Superior temporal gyrus (tissue), 1 donor: ENCODE measurements around the gene NECAB2.

ENCODE experiments used
- DNase-seq: peaks from one replicate; pipeline ENCODE4 v3.0.0-alpha.2; 2016; ENCODE audit errors: extremely low spot score

The NECAB2 gene

DNA sequence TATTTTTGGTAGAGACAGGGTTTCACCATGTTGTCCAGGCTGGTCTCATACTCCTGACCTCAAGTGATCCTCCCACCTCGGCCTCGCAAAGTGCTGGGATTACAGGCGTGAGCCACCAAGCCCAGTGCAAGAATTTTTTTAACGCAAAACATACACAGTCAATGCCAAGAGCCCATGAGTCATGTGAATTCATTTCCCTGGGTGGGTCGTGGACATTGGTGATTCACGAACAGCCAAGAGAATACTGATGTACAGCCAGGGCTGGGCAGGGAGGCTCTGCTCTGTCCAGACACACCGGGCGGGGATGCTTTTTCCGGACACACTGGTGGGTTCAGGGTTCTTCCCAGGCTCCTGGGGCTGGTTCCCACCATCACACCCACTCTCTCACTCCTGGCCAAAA, 56.8 kb downstream of the NECAB2 start:
- no peak for DNase-seq

GRCh38 chr16:84026606-84027005, 58.6 kb downstream of the NECAB2 start:
- DNase-seq = no peak

DNA sequence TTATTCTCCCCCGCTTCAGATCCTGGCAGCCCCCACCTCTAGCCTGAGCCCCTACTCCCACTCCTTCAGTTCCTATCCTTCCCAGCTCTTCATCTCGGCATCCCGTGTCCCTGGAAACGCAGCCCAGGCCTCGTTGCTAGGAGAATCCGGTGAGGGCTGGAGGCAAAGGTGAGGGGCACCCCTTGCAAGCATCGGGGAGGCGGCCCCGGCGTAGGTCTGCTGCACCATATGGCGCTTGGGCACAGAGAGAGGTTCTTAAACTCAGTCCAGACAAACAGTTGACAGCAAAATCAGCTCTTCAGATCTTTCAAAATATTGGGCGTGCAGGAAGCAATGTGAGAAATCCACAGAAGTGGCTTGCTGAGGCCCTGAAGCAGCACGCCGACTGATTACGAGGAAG, 59.6 kb downstream of the NECAB2 start:
- no peak for DNase-seq

DNA sequence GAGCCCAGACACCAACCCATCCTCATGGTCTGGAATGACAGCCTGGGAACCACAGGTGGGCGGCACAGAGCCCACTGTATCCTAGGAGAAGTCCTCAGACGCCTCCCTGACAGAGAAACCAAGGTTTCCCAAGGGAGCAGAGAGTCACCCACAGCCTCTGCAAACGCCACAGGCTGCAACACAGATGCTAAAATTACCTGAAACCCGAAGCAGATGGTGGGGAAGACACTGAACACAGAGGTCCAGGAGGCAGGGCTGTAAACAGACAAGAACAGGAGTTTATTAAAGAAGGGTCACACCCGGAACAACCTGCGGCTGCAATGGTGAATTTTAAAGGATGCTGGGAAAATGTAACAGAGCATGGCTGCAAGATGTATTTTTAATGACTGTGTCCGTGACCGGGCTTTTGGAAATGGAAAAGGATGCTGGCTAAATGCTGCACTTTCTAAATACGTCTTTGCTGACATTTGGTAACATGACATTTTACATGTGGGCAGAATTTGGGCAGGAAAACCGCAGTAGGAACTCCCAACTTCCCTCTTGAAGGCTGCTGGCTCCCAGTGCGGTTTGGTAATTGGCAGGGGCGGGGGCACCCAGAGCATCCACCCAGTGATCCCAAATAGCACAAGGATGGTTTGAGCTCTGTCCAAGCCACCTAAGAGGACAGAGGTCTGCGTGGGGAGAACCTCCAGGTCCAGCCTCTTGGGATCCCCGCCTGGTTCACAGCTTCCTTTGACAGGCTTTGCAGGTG, 61.4 kb downstream of the NECAB2 start:
- DNase-seq = no peak

DNA sequence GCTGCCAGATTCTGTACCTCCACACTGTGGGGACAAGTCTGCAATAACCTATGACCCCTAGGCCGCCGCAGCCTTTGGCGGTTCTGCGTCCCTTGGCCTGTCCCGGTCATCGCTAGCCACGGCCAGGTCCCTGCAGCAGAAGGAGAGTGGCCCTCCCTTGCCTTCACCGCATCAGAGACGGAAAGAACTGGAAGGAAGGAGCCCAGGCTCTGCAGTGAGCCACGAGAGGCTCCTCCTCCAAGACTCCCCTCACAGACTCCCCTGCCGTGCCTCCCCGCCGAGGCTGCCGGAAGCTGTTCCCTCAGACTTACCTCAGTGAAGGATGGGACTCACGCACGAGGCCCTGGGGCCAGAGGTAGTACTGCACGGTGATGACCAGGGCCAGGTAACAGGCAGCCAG, 63.5 kb downstream of the NECAB2 start:
- no peak for DNase-seq

GRCh38 chr16:84032458-84033178, 64.6 kb downstream of the NECAB2 start:
- DNase-seq = no peak

DNA sequence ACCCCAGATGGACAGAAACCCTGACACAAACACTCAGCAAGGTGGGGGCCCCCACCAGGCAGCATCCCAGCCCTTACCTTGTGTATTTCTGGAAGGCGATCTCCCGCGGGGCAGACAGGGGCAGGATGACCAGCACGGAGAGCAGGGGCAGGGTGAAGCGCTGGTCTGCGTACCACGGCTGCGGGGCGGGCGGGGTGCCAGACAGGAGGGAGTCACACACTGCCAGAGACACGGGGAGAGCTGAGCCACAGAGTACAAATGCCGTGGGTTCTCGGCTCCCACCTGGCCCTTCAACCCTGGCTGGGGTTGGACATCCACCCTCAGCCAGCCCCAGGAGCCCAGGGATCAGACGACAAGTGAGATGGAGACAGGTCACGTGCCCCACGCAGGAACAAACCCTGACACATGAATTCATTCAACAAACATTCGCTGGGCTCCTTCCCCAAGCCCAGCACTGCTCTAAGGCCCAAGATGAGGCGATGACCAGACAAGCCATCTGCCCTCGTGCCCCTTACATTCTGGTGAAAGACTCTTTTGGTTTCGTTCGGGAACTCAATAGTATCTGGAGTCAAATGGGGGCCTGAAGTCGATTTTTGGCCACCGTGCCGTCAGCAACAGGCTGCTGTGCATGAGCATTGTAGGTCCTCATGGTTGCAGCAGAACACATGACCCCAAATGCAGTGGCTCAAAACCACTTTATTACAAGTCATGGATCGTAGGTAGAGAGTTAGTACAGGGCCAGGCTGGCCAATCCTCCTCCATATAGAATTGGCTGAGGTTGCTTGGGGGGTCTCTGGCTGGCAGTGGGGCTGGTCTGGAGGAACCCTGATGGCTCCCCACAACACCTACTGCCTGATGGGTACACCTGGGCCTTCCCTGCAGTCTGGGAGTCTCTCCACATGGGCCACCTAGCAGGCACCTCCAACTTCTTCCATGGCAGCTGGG, 65.5 kb downstream of the NECAB2 start:
- no peak for DNase-seq

- DNase-seq = no peak
Measured at GRCh38 chr16:84034516-84034915, 66.5 kb downstream of the NECAB2 start.

DNA sequence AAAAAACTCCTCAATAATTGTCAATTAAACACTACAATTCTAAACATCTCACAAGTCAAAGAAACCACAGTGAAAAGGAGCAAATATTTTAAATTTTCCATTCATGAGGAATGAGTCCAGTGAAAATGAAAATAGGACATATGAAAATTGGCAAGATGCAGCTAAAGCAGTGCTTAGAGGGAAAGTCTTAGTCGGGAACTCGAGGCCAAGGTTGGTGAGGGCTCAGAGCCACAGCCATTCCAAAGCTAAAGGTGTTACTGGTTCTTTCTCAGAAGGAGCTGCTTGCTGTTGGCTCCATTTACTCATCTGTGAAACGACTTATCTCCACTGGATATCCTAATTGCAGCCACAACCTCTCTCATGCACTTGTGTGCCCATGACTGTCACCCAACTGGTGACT, 68.1 kb downstream of the NECAB2 start:
- no peak for DNase-seq

GRCh38 chr16:84036982-84037425, 69.0 kb downstream of the NECAB2 start:
- no peak for DNase-seq

GRCh38 chr16:84038469-84038868, 70.4 kb downstream of the NECAB2 start:
- DNase-seq = no peak

DNA sequence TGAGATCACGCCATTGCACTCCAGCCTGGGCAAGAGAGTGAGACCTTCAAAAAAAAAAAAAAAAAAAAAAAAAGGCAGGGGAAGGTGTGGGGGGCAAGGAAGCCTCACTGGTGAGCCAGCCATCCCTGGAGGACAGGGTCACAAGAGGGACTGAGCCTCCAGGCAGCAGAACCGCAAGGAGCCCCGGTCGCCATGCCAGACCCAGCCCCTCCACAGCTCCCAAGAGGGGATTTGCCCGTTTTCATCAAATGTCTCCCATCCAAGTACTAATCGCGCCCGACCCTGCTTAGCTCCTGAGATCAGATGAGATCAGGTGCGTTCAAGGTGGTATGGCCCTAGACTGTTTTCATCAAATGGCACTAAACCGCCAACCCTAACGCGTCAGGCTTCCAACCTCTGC, 71.7 kb downstream of the NECAB2 start:
- no peak for DNase-seq

- no peak for DNase-seq
Measured at GRCh38 chr16:84040226-84040822, 72.3 kb downstream of the NECAB2 start.

GRCh38 chr16:84040823-84041820, 73.1 kb downstream of the NECAB2 start:
- DNase-seq = peak; percentile 34

DNA sequence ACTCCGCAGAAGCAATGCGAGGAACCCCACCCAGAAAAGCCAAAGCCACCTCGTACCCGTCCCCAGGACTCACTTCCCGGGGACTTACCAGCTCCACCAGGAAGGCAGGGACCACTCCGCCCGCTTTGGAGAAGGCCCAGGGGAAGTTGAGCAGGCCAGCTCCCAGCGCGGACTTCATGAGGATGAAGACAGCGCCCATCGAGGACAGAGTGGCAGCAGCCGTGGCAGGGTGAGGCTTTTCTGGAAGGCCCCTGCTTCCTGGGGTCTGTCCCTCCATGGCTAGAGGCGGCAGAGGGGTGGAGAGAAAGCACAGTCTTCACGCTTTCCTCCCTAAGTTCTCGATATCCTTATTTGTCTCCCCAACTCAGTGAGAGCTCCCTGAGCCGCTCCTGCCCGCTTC, 73.8 kb downstream of the NECAB2 start:
- DNase-seq = no peak

DNA sequence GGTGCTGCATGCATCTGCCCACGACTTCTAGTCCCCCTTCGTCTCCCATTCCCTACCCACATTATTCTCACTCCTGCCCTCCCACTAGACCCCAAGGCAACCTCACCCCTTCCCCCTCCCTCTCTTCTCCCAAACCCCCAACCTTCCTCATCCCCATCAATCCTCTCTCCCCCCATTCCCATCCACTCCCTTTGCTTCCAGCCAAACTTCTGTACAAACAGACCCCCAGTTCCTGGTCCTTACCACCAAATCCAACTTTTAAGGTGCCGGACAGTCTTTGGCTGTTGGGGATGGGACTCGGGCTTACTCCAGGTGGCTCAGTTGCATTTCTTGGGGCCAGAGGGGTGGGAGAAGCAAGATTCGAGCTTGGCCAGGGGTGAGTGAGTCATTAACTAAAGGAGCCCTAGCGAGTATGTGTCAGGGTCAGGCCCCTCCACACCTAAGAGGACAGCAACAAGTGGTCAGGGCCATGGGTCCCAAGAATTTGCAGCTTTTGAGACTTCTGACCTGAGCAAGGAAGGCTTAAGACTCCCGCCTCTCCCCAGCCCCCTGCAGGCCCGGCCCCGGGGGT, 74.3 kb downstream of the NECAB2 start, which contains the start of gene SLC38A8:
SLC38A8 (minus strand) TSS at position 488 of the 571 bp plus-strand sequence. CDS start 638 bp downstream, outside the sequence.
- no peak for DNase-seq

- no peak for DNase-seq
Measured at GRCh38 chr16:84042879-84043485, 74.9 kb downstream of the NECAB2 start.

DNA sequence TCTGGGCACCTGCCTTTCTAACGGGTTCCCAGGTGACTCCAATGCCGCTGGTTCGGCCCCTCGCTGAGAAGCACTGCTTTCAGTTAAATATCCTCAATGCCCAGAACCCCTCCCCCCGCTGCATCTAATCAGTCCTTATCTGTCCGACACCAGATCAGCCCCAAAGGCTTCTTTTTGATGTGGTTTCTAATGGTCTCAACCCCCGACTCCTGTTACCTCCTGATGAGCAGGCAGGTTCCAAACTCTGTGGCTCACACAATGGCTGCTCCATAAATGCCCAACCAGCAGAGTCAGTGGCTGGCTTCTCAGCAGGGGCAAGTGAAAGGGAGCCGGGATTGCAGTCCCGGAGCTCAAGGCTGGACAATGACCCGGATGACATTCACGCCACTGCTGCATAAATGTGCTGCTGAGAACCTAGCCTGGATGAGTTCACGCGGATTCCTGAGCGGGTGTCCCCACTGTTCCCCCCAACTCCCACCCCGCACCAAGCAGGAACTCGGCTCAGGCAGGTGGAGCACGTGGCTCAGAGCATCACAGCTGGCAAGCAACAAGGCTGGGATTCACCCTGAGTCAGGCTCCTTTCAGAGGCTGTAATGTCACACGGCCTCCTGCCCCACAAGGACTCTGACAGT, 75.6 kb downstream of the NECAB2 start:
- no peak for DNase-seq

DNA sequence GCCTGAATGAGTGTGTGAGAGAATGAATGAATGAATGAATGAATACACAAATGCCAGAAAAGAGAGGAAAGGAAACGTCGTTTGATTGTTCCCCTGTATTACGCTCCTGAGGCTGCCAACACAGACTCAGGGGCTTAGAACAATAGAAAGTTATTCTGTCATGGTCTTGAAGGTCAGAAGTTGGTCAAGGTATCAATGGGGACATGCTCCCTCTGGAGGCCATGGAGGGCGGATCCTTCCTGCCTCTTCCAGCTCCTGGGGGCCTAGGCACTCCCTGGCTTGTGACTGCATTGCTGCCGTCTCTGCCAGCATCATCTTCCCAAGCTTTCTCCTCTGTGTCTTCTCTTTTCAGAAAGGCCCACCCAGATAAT, 76.1 kb downstream of the NECAB2 start:
- DNase-seq = no peak
